Neural crest cell (in vitro differentiated cells): ENCODE measurements around the gene B9D1. TPM values are rescaled to one million over a fixed set of nuclear protein-coding genes. Genes with fewer than 3 reads are reported as not detected.

Experiments used
- DNase-seq: peaks from one replicate; pipeline ENCODE4 v3.0.0; 2021; ENCODE audit warnings: low read depth, mixed read lengths, low spot score
- H3K27ac Mint-ChIP-seq: one replicate; pipeline ENCODE4 v1.8.0; 2021; ENCODE audit warnings: mild to moderate bottlenecking, mixed read lengths; ENCODE audit not compliant: unreplicated experiment
- H3K27me3 Mint-ChIP-seq: 2 replicates; pipeline ENCODE4 v1.8.0; 2021; ENCODE audit warnings: low read depth, mild to moderate bottlenecking, mixed read lengths
- H3K36me3 Mint-ChIP-seq: 2 replicates; pipeline ENCODE4 v1.8.0; 2021; ENCODE audit warnings: low read depth, mild to moderate bottlenecking, mixed read lengths
- H3K4me1 Mint-ChIP-seq: 2 replicates; pipeline ENCODE4 v1.8.0; 2021; ENCODE audit warnings: mixed read lengths
- H3K4me3 Mint-ChIP-seq: one replicate; pipeline ENCODE4 v1.8.0; 2021; ENCODE audit warnings: mild to moderate bottlenecking, mixed read lengths
- H3K9me3 Mint-ChIP-seq: 2 replicates; pipeline ENCODE4 v1.8.0; 2021; ENCODE audit warnings: mixed read lengths
- total RNA-seq: library from RNA; stranded (reverse); gene quantifications from 2 replicates; pipeline ENCODE4 v1.2.1, GENCODE V29; 2021
- TF ChIP-seq, protein P1 (sequence below): fragments of 200-600 bp; sonication (generic); conservative IDR thresholded peaks from 2 replicates; pipeline ENCODE4 v1.5.0; 2021; ENCODE audit warnings: antibody characterized with exemption, mild to moderate bottlenecking

Gene B9D1
- total RNA-seq, 1 donor from 2014 or later: 17.9 TPM

DNA sequence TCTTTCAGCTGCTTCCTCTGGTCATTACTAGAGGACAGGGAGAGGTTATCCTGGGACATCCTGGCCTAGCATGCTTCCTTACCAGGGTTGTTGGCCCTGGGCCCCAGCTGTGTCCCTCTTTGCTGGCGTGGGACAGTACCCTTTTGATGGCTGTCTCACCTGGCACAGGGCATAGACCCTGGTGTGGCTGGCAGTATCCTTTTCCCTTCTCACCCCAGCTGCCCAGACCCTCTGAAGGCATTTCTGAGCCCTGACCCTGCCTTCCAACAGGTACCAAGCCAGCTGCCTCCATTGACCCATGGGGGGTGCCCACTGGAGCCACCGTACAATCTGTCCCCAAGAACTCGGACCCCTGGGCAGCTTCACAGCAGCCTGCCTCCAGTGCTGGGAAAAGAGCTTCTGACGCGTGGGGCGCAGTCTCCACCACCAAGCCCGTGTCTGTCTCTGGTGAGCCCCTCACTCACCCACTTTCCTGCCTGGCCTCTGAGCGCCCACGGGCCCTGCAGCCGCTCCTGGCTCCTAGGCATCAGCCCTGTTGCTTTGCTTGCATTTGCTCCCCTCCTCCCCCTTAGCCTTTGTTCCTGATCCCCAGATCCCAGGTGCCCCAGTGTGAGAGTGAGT, 34.0 kb downstream of the B9D1 start:
- Mint-ChIP-seq H3K36me3 (peaks cover 21% of the 10 kb centered on the region), H3K4me1 (peaks cover 19% of the 10 kb centered on the region), H3K9me3 (peaks cover 6% of the 10 kb centered on the region), H3K27ac (no peak overlapping the region), H3K4me3 (no peak overlapping the region), H3K27me3 (no peaks in the 10 kb centered on the region)
- TF ChIP-seq, protein P1, sequence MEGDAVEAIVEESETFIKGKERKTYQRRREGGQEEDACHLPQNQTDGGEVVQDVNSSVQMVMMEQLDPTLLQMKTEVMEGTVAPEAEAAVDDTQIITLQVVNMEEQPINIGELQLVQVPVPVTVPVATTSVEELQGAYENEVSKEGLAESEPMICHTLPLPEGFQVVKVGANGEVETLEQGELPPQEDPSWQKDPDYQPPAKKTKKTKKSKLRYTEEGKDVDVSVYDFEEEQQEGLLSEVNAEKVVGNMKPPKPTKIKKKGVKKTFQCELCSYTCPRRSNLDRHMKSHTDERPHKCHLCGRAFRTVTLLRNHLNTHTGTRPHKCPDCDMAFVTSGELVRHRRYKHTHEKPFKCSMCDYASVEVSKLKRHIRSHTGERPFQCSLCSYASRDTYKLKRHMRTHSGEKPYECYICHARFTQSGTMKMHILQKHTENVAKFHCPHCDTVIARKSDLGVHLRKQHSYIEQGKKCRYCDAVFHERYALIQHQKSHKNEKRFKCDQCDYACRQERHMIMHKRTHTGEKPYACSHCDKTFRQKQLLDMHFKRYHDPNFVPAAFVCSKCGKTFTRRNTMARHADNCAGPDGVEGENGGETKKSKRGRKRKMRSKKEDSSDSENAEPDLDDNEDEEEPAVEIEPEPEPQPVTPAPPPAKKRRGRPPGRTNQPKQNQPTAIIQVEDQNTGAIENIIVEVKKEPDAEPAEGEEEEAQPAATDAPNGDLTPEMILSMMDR: no peak
- DNase-seq: no peak

DNA sequence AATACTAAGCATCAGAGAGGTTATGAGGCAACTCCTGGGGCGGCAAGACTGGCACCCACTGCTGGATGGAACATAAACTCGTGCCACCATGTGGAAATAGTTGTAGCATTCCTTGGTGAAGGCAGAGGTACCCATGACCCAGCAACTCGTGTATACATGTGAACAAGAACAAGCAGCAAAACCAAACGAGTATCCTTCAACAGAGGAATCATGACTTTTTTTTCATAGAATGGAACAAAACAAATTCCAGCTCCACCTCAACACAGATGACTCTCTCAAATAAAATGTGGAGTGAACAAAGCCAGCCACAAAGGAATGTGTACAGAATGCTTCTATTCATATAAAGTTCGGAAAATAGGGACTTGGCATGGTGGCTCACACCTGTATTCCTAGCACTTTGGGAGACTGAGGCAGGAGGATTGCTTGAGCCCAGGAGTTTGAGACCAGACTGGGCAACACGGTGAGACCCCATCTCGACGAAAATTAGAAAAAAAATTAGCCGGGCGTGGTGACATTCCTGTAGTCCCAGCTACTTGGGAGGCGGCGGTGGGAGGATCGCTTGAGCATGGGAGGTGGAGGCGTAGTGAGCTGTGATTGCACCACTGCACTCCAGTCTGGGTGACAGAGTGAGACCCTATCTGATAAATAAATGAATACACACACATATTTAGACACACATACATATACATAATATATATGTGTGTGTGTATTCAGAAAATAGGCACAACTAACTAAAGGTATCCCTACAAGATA, 35.3 kb downstream of the B9D1 start:
- no peak for DNase-seq
- Mint-ChIP-seq H3K36me3 (peaks cover 28% of the 10 kb centered on the region), H3K9me3 (peaks cover 6% of the 10 kb centered on the region), H3K27ac (no peak overlapping the region), H3K27me3 (no peaks in the 10 kb centered on the region), H3K4me1 (peaks cover 19% of the 10 kb centered on the region), H3K4me3 (no peak overlapping the region)
- TF ChIP-seq, protein P1: no peak

DNA sequence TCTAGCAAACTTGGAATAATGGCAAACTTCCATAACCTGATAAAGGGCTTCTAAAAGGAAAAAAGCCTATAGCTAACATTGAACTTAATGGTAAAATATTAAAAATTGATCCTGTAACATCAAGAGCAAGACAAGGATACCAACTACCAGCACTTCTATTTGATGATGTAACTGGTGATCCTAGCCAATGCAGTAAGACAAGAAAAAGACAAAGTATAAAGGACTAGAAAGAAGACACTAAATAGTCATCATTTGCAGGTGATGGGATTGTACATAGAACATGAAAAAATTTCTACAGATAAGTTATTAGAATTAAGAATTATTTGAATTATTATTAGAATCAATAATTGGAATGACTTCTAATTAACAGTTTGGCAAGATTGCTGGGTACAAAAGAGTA, 37.0 kb downstream of the B9D1 start:
- TF ChIP-seq, protein P1: no peak
- H3K27me3 Mint-ChIP-seq: no peaks in the 10 kb centered on the region
- H3K36me3 Mint-ChIP-seq: peaks cover 32% of the 10 kb centered on the region
- H3K9me3 Mint-ChIP-seq: peaks cover 6% of the 10 kb centered on the region
- no peak for DNase-seq
- H3K4me3 Mint-ChIP-seq: no peak overlapping the region
- H3K4me1 Mint-ChIP-seq: peaks cover 12% of the 10 kb centered on the region
- no peak overlapping the region for H3K27ac Mint-ChIP-seq

DNA sequence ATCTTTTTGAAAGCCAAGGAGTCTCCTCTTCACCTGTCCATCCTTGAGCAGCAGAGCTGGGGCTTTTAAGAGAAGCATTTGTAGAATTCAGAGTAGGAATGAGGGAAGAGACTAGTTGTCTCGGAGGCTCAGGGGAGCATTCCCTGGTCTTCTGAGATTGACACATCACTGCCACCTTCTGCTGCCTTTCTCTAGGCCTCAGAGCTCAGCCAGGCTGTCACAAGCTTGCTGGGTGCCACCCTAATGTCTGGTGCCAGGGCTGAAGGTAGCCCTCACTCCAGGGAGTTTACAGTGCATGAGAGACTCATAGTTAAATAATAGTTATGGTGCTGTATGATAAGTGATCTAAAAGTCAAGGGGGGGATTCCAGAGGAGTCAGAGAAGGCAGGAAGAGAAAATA, 39.7 kb downstream of the B9D1 start:
- no peak for DNase-seq
- no peaks in the 10 kb centered on the region for H3K27me3 Mint-ChIP-seq
- no peak overlapping the region for H3K27ac Mint-ChIP-seq
- H3K4me3 Mint-ChIP-seq: no peak overlapping the region
- H3K4me1 Mint-ChIP-seq: peaks cover 14% of the 10 kb centered on the region
- peaks cover 6% of the 10 kb centered on the region for H3K9me3 Mint-ChIP-seq
- peaks cover 32% of the 10 kb centered on the region for H3K36me3 Mint-ChIP-seq
- TF ChIP-seq, protein P1: no peak

DNA sequence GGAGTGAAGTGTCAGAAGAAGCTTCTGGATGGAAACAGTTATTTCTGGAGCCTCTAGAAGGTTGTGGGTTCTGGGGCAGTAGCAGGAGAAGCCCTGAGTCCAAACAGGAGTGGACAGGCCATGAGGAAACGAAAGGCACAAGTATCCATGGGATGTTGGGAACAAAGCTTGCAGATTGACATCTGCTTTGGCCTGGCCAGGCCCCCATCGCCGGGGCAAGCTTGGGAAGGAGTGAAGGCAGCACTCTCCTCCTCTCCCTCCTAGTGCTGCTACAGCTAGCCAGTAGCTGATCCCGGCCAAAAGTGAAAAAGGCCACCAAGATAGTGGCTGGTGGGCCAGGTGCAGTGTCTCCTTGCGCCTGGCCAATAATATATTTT, 40.4 kb downstream of the B9D1 start:
- H3K36me3 Mint-ChIP-seq: peaks cover 32% of the 10 kb centered on the region
- no peak for DNase-seq
- no peak overlapping the region for H3K27ac Mint-ChIP-seq
- peaks cover 6% of the 10 kb centered on the region for H3K9me3 Mint-ChIP-seq
- peaks cover 22% of the 10 kb centered on the region for H3K4me1 Mint-ChIP-seq
- no peak overlapping the region for H3K4me3 Mint-ChIP-seq
- no peaks in the 10 kb centered on the region for H3K27me3 Mint-ChIP-seq
- TF ChIP-seq, protein P1: no peak
